ENCODE measurements around the gene ARFGAP2.
A peak's percentile ranks its signal among the peaks of the same experiment; 100 is the strongest.

Gene ARFGAP2

GRCh38 chr11:47181271-47181670, 4.6 kb upstream of the ARFGAP2 start:
- DNase-seq (ENCODE audit: low read depth): no peak
- H3K4me3 ChIP-seq (ENCODE audit: low read length): no peak overlapping the region
- TF ChIP-seq, protein P1, sequence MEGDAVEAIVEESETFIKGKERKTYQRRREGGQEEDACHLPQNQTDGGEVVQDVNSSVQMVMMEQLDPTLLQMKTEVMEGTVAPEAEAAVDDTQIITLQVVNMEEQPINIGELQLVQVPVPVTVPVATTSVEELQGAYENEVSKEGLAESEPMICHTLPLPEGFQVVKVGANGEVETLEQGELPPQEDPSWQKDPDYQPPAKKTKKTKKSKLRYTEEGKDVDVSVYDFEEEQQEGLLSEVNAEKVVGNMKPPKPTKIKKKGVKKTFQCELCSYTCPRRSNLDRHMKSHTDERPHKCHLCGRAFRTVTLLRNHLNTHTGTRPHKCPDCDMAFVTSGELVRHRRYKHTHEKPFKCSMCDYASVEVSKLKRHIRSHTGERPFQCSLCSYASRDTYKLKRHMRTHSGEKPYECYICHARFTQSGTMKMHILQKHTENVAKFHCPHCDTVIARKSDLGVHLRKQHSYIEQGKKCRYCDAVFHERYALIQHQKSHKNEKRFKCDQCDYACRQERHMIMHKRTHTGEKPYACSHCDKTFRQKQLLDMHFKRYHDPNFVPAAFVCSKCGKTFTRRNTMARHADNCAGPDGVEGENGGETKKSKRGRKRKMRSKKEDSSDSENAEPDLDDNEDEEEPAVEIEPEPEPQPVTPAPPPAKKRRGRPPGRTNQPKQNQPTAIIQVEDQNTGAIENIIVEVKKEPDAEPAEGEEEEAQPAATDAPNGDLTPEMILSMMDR (conservative IDR thresholded peaks at IDR 0.05; ENCODE audit: low read depth, low read length): no peak

DNA sequence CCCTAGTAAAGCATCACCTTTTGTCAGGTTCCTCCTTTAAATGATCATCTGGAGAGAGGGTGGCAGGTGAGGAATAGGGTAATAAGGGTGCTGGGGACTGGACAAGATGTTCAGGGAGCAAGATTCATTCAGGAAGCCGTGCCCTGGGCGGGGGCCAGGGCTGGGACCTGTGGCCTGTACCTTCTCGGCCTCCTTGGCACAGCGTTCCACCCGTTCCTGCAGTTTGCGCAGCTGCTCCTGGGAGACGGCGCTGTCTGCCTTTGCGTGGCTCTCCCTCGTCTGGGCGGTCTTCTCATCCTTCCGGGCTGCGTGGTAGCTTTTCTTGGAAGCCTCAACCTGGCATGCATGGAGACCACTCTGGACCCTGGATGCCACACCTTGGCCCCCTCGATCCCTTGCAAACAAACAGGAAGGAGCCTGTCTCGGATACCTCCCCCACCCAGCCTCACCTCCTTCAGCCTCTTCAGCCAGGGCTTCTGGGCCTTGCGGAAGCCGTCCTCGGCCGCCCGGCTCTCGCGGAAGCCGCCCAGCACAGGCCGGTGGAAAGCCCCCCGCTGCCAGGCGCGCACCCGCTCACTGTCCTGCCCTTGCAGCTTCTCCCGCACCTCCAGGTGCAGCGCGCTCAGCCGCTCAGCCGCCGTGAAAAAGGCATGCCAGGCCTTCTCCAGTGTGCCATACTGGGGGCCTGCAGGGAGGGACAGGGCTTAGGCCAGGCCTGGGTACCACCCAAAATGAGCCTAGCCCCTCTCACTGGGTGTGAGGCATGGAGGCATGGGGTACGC, 3.5 kb upstream of the ARFGAP2 start:
- no peak overlapping the region for H3K4me3 ChIP-seq (ENCODE audit: low read length)
- DNase-seq (ENCODE audit: low read depth): no peak
- TF ChIP-seq, protein P1 (conservative IDR thresholded peaks at IDR 0.05; ENCODE audit: low read depth, low read length): no peak

DNA sequence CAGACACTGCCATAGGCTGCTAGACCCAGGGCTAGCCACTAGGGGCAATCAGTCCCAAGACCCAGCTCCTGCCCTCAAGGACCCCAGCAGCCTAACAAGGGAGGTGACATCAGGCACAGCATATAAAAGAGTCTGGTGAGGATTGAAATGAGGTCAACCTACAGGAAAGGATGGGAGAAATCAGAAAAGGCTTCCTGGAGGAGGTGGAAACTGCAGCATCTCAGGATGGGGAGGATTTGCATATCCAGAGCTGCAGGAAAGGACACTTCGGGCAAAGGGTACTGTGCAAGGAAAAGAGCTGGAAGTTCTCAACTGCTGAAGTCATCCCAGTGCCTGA, 2.9 kb upstream of the ARFGAP2 start:
- no peak overlapping the region for H3K4me3 ChIP-seq (ENCODE audit: low read length)
- DNase-seq (ENCODE audit: low read depth): no peak
- TF ChIP-seq, protein P1 (conservative IDR thresholded peaks at IDR 0.05; ENCODE audit: low read depth, low read length): peak; percentile 75

GRCh38 chr11:47178737-47179654, 2.3 kb upstream of the ARFGAP2 start:
- TF ChIP-seq, protein P1 (conservative IDR thresholded peaks at IDR 0.05; ENCODE audit: low read depth, low read length): no peak
- no peak overlapping the region for H3K4me3 ChIP-seq (ENCODE audit: low read length)
- DNase-seq (ENCODE audit: low read depth): no peak

DNA sequence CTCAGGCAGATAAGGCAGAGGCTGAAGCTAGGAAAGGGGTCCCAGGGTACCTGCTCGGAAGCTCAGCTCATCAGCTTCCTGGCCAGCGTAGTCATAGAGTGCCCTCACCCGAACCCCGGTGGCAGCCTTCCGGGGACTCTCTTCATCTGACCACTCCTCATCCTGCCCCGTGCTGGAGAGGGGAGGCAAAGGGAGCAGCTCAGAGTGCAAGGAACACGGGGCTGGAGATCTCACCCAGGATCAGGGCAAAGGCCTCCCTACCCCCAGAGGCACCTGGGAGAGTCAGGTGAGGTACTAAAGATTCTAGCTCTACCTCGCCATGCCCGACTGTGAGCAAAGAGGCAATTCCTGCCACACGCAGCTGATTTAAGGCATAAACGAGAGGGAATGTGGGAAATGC, 1.6 kb upstream of the ARFGAP2 start:
- TF ChIP-seq, protein P1 (conservative IDR thresholded peaks at IDR 0.05; ENCODE audit: low read depth, low read length): no peak

DNA sequence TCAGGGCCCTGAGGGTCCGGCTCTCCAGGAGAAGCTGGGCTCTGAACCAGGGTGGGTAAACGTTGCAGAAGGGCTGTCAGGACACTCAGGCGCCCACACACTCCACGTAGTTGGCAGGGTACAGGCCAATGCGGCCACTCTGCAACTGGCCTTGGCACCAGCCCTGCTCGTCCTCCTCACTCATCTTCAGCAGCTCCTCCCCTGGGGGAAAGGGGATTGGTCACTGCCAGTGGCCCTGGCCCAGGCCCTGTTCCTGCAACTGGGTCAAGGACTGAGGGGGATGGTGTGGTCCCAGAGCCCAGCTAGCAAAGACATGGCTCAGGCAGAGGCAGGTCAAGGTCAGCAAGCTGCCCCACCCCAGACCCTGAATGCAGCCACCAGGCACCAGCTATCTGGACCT, 1.2 kb upstream of the ARFGAP2 start:
- H3K4me3 ChIP-seq (ENCODE audit: low read length): no peak overlapping the region

More for the DNA sequence above, 1.6 kb upstream of the ARFGAP2 start:
- H3K4me3 ChIP-seq (ENCODE audit: low read length): no peak overlapping the region
- DNase-seq (ENCODE audit: low read depth): no peak

More for the DNA sequence above, 1.2 kb upstream of the ARFGAP2 start:
- TF ChIP-seq, protein P1 (conservative IDR thresholded peaks at IDR 0.05; ENCODE audit: low read depth, low read length): no peak
- DNase-seq (ENCODE audit: low read depth): no peak

Measured in retinal pigment epithelial cell (primary cell).